ENCODE measurements around the gene MICAL2. TPM values are rescaled to one million over a fixed set of nuclear protein-coding genes. Genes with fewer than 3 reads are reported as not detected.

MICAL2 gene
- total RNA-seq, 1 experiment from 2014 or later, result 37.4 TPM

- H3K27ac ChIP-seq (ENCODE audit: low read depth, low read length), result no peak overlapping the region
- H3K4me2 ChIP-seq (ENCODE audit: low read length), result no peak overlapping the region
- TF ChIP-seq EZH2phosphoT487 (IDR thresholded peaks at IDR 0.05; ENCODE audit: borderline replicate concordance), result no peak
- TF ChIP-seq SRF (IDR thresholded peaks at IDR 0.05; ENCODE audit: low read depth), result no peak
- no peak for TF ChIP-seq ATF3 (IDR thresholded peaks at IDR 0.05)
- TF ChIP-seq JUND (IDR thresholded peaks at IDR 0.05), result no peak
- TF ChIP-seq CTCF (IDR thresholded peaks at IDR 0.05 in 2 of 3, conservative IDR thresholded peaks at IDR 0.05 in 1 of 3; ENCODE audit: borderline replicate concordance in 1 of 3, insufficient read depth in 1 of 3, low read depth in 2 of 3, low read length in 2 of 3), result no peak
- TF ChIP-seq RAD21 (IDR thresholded peaks at IDR 0.05; ENCODE audit: low read depth), result no peak
- TF ChIP-seq SIN3A (IDR thresholded peaks at IDR 0.05; ENCODE audit: low read depth), result no peak
- no peak for TF ChIP-seq ZFX (IDR thresholded peaks at IDR 0.05)
- TF ChIP-seq YY1 (IDR thresholded peaks at IDR 0.05; ENCODE audit: extremely low read depth, insufficient replicate concordance, low read depth, low read length), result no peak
- no peak for TF ChIP-seq CBX3 (IDR thresholded peaks at IDR 0.05; ENCODE audit: low read depth)
- no peak for TF ChIP-seq TCF7L2 (IDR thresholded peaks at IDR 0.05; ENCODE audit: borderline replicate concordance, extremely low read depth, insufficient read depth, insufficient read length)
- TF ChIP-seq POLR2A (IDR thresholded peaks at IDR 0.05; ENCODE audit: borderline replicate concordance, extremely low read depth, insufficient read depth, insufficient read length), result no peak
- H2AFZ ChIP-seq (ENCODE audit: low read depth, low read length, poor library complexity, severe bottlenecking), result no peak overlapping the region
- H3K27me3 ChIP-seq (ENCODE audit: insufficient read depth, low read length), result no peaks in the 10 kb centered on the region
- no peaks in the 10 kb centered on the region for H3K36me3 ChIP-seq (ENCODE audit: control insufficient read depth in 1 of 2, insufficient read depth in 2 of 2, low read length in 2 of 2)
- ChIA-PET POLR2A (no interaction called here), RAD21 (ENCODE audit: low non-redundant PET in 1 of 2, low total read pairs in 2 of 2, uncharacterized antibody in 2 of 2, unreplicated experiment in 2 of 2) (no interaction called here), CTCF (interaction anchor here (0.8 kb wide), 1 partner anchor 12 kb away, joined by 3 read pairs; no protein-coding TSS in a partner anchor)
- H4K20me1 ChIP-seq (ENCODE audit: insufficient read depth), result no peaks in the 10 kb centered on the region
- intact Hi-C loops (cut with micrococcal nuclease), result no loop called here
- H3K9me3 ChIP-seq (ENCODE audit: control insufficient read depth in 1 of 2, insufficient read depth in 1 of 2, low read depth in 1 of 2, low read length in 2 of 2), result no peaks in the 10 kb centered on the region
- no peaks in the 10 kb centered on the region for H3K79me2 ChIP-seq (ENCODE audit: insufficient read depth, low read length)
- no peaks in the 10 kb centered on the region for H3K9me2 ChIP-seq (ENCODE audit: insufficient read depth)
- H3K4me1 ChIP-seq (ENCODE audit: control insufficient read depth in 1 of 2, insufficient read depth in 2 of 2, low read length in 2 of 2), result peaks cover 8 to 18% of the 10 kb centered on the region in 2 experiments
- BruUV-seq (replicated peaks), result no TSS peak
- ATAC-seq (no peak), DNase-seq (ENCODE audit: low read depth, low spot score) (no peak)
- H3K9ac ChIP-seq (ENCODE audit: low read length), result no peak overlapping the region
- H3K4me3 ChIP-seq (replicated peaks in 1 of 2; ENCODE audit: low read depth in 1 of 2, low read length in 2 of 2), result no peak overlapping the region
Measured at GRCh38 chr11:12269446-12270214, 159.2 kb downstream of the MICAL2 start.

All from HCT116 (cell line).